Measurements from ENCODE around the gene ELOB.
A peak's percentile ranks its signal among the peaks of the same experiment; 100 is the strongest.

GRCh38 chr16:2771496-2772402 lies 5.3 kb downstream of the ELOB start:
- TF ChIP-seq REST (IDR thresholded peaks at IDR 0.05; ENCODE audit: insufficient read depth in 1 of 2, low read depth in 2 of 2, low read length in 2 of 2) (no peak), POLR2AphosphoS5 (IDR thresholded peaks at IDR 0.05; ENCODE audit: low read depth, low read length) (peak; percentile 35), TAF1 (IDR thresholded peaks at IDR 0.05; ENCODE audit: borderline replicate concordance, insufficient read depth, low read length) (no peak)
